T-helper 1 cell (primary cell): ENCODE data around the gene C19orf18.
"Not testable (repeated sequence)": the region's sequence is repeated elsewhere in the genome, so short reads cannot be mapped to it uniquely, and the experiment has no call there.

Experiments
- DNase-seq, 5 donors: peaks; one replicate each; pipeline ENCODE4 v3.0.0-alpha.2; 2012 to 2020
- total RNA-seq, 4 donors: gene quantifications; one replicate each; lab custom pipeline; 2026; lab: John Stamatoyannopoulos, UW

The C19orf18 gene
- total RNA-seq = 0 to 0.46 (median 0.14) reads per million in 4 donors

DNA sequence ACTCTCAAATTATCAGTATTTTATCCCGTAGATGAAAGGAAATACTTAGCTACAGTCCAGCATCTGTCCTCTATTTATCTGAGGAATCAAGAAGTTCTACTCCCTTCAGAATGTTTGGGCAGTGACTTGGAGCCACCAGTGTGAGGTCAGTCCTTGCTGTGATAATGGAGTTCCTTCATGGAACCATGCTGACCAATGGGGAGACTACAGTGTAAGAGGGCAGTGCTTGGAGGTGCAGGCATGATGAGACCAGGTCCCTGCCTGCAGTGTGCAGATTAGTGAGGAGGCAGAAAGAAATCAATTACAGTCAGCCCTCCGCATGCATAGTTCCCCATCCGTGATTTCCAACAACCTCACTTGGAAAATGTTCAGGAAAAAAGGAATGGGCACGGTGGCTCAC lies at the start of gene C19orf18:
C19orf18 (minus strand) TSS at position 101 of the 400 bp plus-strand sequence. CDS start 102 bp downstream, outside the sequence.
- no peak for DNase-seq

DNA sequence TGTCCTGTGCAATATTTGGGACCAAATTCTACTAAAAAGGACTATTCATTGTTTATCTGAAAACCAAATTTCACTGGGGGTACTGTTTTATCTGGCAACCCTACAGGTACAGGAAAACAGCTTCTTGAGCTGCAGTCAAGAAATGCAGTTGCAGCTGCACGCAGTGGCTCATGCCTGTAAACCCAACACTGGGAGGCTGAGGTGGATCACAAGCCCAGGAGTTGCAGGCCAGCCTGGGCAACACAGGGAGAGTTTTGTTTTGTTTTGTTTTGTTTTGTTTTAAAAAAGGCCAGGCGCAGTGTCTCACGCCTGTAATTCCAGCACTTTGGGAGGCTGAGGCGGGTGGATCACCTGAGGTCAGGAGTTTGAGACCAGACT lies 47.9 kb upstream of the C19orf18 start:
- DNase-seq = no peak

DNA sequence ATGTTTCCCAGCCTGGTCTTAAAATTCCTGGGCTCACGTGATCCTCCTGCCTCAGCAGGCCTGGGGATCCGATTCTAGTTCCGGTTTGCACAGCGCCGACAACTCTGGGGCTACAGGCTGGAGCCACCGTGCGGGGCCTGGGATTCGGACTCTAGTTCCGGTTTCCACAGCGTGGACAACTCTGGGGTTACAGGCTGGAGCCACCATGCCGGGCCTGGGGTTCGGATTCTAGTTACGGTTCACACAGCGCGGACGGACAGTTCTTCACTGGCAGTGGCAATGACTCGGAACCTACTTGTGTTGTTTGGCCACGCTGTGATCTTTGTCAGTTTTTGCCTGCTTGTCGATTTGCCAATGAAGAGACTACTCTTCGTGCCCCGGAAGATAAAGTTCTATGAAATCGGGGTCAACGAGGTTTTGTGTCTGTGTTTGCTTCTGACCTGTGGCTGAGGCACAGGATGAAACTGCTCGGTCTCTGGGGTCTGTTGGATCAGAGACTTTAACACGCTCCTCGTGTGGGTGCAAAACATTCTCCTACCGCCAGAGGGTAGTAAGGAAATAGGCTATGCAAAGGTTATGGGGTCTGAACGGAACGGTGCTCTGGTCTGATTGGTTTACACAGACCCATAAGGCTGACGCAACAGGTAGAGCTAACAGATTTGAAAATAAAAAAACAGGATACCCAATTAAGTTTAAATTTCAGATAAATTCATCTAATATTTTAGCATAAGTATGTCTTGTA lies 47.4 kb upstream of the C19orf18 start:
- peak in 3 of 5 donors; percentile 3 to 18 (median 12) for DNase-seq

DNA sequence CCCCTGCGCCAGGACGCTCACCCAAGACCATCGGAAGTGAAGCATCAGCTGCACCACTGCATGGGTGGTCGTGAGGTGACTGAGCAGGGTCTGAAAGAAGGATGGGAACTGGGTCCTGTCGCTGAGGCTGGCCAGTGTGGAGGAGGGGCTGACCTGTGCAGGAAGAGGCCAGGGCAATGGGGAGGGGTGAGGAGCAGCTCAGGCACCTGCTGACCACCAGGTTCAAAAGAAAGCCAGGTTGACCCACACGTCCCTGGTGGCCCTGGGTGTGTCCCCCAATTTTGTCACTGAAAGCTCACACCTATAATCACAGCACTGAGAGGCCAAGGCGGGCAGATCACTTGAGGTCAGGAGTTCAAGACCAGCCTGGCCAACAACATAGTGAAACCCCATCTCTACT lies 45.8 kb upstream of the C19orf18 start:
- DNase-seq = no peak

DNA sequence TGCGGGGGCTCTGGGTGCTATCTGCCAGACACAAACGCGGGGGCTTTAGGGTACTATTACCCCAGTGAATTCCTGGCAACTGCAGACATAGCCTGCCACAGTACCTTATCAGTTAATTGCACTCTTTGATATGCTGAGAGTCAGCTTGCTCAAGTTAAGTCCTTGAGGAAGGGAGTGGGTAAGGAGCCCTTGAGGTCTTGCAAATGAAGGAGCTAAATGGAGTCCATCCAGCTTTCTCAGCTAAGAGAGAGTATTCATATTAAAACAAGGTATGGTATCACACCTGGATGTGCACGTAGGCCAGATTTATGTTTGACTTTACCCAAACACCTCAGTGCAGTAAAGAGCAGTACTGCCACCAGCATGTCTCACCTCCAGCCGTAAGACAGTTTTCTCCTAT lies 39.8 kb upstream of the C19orf18 start:
- DNase-seq = no peak

DNA sequence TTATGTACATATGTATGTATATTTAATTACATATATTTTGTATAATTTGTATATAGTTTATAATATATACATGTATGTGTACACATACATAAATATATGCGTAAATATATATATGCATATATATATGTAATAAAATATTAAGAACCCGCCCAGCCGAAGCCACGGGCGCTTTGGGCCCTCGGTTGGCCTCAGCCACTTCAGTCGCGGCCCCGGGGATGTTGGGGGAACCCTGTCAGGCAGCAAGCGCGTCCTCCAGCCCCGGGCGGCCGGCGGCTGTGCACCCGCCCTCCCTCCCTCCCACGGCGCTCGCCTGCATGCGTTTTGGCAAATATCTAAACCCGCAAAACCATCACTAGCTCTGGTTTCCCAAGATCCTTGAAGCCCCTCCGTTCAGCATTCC lies 36.2 kb upstream of the C19orf18 start:
- no peak for DNase-seq

DNA sequence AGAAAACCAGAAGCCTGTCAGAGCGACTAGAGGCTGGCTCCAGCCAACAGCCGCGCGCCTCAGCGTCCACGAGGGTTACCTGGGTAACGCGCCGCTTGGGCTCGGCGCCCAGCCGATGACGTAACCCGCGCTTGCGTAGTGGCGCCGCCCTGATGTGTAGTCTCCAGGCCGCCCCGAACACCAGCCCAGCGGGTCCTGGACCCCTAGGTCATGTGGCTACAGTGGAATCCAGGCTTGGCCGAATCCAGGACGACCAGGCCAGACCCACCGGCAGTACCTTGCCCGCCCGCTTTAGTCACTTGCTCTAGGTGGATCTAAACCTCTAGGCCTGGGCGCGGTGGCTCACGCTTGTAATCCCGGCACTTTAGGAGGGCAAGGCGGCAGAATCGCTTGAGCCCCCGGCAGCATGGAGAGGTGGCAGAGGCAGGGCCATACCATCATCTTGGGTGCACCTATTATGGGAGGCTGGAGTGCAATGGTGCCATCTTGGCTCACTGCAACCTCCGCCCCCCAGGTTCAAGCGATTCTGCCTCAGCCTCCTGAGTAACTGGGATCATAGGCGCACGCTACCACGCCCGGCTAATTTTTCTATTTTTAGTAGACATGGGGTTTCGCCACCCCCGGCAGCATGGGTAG lies 35.5 kb upstream of the C19orf18 start:
- peak in 3 of 5 donors; percentile 34 to 38 (median 35) for DNase-seq

DNA sequence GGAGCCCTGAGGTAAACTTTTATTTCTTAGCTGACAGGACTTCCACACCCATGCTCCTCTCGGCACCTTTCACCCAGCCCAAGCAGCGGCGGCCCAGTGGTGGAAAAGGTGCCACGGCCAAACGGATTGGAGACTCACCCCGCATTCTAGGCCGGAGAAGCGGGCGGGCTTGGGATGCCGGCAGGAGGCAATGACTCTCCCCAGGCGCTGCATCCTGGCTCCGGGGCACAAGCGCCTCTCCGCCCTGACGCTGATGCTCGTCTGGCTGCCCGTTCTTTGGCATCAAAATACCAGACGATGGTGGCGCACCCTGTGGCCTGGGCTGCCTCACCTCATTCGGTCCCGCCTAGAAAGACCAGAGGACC lies 34.9 kb upstream of the C19orf18 start:
- DNase-seq = no peak

DNA sequence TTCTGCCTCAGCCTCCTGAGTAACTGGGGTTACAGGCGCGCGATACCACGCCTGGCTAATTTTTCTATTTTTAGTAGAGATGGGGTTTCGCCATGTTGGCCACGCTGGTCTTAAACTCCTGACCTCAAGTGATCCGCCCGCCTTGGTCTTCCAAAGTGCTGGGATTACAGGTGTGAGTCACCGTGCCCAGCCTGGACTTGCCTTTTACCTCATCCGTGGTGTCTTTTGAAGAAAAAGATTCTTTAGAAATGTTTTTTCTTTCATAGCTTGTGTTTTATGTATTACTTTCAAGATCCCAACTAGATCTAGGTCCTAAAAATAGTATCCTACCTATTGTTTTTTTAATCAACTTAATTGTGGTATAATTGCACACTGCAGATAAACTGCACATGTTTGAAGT lies 34.5 kb upstream of the C19orf18 start:
- DNase-seq = not testable (repeated sequence)

DNA sequence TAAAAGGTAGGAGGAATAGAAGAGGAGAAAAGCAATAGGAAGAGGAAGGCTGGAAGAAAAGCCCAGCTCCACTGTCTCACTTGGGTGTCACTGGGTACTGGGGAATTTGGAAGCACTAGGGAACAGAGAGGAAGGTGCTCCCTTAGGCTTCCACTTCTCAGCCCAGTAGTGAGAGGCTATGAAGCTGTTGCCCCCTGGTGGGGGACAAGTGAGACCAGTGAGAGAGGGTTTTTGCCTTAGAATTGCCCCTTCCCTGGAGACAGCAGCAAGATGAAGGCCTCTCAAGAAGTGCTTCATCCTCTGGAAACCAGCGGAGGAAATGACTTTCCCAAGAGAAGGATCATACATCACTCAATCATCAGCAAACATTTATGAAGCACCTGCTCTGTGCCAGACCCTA lies 33.0 kb upstream of the C19orf18 start:
- no peak for DNase-seq

DNA sequence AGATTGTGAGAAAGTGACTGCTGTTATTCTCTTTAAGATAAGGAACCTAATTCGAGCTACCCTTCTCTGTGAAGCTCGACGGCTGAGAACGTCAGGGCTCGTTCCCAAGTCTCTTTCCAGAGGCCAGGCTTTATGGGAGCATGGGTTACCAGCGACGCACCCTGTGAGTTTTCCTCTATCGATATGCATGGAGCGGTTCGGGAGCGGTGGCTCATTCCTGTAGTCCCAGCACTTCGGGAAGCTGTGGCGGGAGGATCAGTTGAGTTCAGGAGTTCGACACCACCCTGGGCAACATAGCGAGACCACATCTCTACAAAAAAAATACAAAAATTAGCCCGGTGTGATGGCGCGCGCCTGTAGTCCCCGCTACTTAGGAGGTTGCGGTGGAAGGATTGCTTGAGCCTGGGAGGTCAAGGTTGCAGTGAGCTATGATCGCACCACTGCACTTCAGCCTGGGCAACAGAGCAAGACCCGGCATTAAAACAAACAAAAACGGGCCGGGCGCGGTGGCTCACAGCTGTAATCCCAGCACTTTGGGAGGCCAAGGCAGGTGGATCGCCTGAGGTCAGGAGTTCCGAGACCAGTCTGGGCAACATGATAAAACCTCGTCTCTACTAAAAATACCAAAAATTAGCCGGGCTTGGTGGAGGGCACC lies 29.0 kb upstream of the C19orf18 start:
- no peak for DNase-seq

DNA sequence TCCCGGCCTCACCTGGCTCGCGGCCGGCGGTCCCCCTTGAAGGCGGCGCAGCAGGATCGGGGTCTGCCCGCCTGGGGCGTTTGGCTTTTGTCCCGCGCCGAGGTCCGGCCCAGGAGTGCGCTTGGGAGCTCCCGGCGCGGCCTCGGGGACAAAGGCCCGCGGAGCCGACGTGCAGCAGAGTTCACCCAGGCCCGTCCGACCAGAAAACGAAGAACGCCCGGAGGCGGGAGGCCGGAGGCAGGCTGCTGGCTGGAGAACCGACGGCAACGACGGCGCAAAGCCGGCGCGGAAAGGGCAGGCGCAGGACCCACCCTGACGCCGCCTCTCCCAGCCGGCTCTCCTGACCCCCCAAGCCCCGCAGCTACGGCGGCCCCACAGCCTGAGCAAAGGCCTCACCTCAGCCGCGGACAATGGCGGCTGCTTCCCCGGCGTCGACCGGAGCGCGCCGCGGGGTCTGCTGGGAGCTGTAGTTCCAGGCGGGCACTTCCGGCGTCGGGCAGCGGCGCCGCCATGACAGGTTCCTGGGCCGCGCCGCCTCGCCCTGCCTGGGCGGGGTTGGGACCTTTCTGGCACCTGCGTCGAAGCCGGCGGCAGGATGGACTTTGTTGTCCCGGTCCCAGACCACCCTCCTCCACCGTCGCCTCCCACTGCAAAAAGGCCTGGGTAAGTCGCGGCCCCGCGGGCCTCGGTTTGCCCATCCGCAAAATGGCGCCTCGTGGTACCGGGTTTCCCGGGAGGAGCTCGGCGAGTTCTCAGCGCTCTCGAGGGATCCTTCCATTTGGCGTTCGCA lies 28.2 kb upstream of the C19orf18 start, which contains the start of gene ZNF606:
ZNF606 (minus strand) TSS at position 437 of the 790 bp plus-strand sequence. CDS start 1,501 bp downstream, outside the sequence.
- DNase-seq = peak; percentile 68 to 90 (median 76)

DNA sequence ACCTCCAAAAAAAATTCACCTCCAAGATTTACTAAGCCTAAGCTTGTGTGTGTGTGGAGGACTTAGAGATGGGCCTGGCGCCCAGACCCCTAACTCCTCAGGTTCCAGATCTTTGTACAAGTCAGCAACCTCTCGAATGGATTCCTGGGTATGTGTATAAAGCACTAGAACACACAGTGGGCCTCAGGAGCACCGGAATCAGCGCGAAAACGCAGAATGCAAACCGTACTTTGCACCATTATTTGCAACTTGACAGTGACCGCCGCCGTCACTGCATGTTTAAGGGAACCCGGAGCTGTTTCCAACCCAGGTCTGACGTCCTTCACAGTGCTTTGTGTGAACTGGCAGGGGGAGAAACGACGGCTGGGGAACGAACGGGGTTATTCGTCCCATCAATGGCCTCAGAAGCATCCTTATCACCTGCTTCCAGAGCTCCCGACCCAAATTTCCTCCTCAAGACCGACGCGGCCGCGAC lies 27.6 kb upstream of the C19orf18 start:
- peak in 1 of 5 donors; percentile 8 for DNase-seq

DNA sequence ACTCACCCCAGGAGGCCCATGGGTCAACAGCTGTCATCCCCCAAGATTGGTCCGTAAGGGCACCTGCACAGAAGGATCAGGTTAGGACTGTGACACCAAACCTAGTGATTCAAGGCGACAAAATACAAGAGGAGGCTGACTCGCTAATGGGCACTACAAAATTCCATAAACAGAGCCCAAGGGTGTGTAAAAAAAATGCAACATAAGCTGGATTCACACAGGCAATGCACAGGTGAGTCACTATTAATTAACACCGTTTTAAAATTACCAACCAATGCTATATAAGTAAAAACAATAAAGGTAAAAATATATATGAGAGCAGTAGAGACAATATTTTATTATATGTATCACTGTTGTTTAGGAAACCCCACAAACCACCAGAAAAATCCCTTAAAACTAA lies 26.3 kb upstream of the C19orf18 start:
- DNase-seq = no peak

DNA sequence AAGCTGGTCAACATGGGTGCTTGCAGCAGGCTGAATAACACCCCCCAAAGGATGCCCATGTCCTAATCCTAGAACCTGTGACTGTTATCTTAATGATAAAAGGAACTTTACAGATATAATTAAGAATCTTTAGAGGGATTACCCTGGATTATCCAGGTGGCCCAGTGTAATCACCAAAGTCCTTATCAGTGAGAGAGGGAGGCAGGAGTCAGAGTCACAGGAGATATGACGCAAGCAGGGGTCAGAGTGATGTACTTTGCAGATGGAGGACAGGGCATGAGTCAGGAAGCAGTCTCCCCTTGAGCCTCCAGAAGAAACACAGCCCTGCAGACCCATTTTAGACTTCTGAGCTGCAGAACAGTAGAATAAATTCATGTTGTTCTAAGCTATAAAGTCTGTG lies 18.5 kb upstream of the C19orf18 start:
- no peak for DNase-seq

DNA sequence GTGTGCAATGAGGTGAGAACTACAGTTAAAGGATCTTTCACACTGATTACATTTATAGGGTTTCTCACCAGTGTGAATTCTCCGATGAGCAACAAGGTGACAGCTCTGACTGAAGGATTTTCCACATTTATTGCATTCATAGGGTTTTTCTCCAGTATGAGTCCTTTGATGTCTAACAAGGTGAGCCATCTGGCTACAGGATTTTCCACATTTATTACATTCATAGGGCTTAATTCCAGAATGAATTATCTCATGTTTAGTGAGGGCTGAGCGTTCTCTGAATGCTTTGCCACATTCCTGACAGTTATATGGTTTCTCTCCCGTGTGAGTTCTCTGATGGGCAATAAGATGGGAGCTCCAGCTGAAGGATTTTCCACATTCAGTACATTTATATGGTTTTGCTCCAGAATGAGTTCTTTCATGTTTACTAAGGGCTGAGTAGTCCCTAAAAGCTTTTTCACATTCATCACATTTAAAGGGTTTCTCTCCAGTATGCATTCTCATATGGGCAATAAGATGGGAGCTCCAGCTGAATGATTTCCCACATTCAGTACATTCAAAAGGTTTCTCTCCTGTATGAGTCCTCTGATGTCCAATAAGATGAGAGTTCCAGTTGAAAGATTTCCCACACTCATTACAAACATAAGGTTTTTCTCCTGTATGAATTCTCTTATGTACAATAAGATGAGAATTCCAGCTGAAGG lies 4.4 kb upstream of the C19orf18 start:
- DNase-seq = no peak

DNA sequence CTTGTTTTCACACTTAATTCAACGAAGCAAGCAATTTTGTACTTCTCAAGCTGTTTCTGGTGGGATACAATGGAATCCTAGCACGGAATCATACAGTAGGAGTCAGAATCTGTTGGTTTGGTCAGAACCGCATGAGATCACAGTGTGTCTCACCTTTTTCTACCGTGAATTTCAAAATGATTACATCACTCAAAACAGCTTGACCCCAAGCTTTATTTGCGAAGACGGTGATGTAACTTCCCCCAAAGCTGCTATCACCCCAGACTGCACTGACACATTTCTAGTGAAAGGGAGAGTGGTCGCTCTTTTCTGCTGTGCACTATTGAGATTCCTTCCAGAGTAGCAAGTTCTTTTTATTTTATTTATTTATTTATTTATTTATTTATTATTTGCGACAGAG lies 9.6 kb downstream of the C19orf18 start:
- no peak for DNase-seq

DNA sequence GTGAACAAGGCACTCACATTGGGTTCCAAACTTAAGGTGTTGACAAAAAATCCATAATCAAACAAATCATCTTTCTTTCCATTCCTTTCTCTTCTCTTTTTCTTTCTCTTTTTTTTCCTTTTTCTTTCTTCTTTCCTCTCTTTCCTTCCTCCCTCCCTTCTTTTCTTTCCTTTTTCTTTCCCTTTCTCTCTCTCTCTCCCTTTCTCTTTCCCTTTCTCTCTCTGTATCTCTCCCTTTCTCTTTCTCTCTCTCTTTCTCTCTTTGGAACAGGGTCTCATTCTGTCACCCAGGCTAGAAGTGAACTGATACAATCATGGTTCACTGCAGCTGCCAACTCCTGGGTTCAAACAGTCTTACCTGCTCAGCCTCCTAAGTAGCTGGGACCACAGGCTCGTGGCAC lies 12.5 kb downstream of the C19orf18 start:
- no peak for DNase-seq

DNA sequence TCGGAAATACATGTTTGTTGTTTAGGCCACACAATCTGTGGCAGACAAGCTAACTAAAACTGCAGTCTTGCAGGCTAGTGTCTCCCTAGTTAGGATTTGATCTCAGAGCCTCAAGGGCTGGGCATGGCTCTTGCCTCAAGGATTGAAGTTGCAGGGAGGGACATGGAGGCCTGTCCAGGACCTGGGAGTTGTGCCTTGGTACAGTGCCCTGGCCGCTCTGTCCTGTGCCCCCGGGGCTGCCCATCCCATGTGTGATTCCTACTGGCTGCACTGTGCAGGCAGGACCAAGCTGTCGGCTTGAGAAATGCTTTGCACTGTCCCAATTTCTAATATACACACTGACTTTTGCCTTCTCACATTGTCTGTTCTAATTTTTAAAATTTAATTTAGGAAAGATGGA lies 19.3 kb downstream of the C19orf18 start:
- DNase-seq = no peak

DNA sequence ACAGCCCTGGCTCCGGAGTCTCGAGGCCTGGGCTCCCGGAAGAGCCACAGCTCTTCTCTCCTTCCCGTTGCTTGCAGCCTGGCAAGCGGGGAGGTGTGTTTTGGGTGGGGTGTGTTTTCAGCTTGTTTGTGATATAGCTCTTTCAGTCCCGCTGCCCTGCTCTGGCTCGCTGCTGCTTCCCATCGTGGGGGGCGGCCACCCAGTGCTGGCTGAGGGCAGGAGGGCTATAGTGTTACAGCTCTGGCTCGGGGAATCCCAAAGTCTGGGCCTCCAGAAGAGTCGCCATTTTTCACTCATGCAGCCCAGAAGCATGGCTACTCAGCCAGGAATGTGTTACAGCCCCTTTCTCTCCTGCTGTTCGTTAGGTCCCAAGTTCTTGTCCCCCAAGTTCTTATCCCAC lies 24.6 kb downstream of the C19orf18 start:
- DNase-seq = no peak

DNA sequence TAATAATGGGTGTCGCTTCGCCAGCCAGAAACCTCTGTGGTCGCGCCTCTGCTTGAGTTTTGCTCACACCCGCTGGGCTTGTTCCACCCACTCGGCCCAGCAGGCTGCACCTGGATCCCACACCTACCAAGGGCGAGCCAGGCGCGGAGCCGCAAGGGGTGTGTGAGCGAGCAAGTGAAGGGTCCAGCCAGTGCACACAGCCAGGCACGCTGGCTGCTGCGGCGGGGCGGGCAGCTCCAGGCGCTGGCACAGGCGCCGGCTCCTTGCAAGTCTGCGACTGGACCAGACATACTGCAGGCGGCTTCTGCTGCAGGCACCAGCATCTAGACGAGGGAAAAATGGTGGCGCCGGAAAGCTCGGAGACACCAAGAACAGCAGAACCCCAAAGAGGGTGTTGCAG lies 25.0 kb downstream of the C19orf18 start:
- no peak for DNase-seq
